Endodermal cell (in vitro differentiated cells): ENCODE measurements around the gene ZSWIM8. TPM values are rescaled to one million over a fixed set of nuclear protein-coding genes. Genes with fewer than 3 reads are reported as not detected.
"Not testable (repeated sequence)": the region's sequence is repeated elsewhere in the genome, so short reads cannot be mapped to it uniquely, and the experiment has no call there.

Source experiments
- DNase-seq: peaks from one replicate; pipeline ENCODE4 v3.0.0-alpha.2; 2017
- H3K27ac ChIP-seq: 2 replicates; pipeline ENCODE4 v1.5.1; 2013; ENCODE audit warnings: mild to moderate bottlenecking, low read depth, low read length, moderate library complexity
- H3K27me3 ChIP-seq: 2 replicates; pipeline ENCODE4 v1.6.1; 2013; ENCODE audit warnings: mild to moderate bottlenecking, low read length, moderate library complexity; ENCODE audit not compliant: insufficient read depth, control insufficient read depth, poor library complexity, severe bottlenecking
- H3K36me3 ChIP-seq: 2 replicates; pipeline ENCODE4 v1.7.0; 2013; ENCODE audit warnings: mild to moderate bottlenecking, low read length, moderate library complexity; ENCODE audit not compliant: control insufficient read depth, insufficient read depth
- H3K4me1 ChIP-seq: one replicate; pipeline ENCODE4 v1.7.0; 2013; ENCODE audit warnings: low read length; ENCODE audit not compliant: control insufficient read depth, insufficient read depth
- H3K4me3 ChIP-seq: 2 replicates; pipeline ENCODE4 v1.5.1; 2013; ENCODE audit warnings: mild to moderate bottlenecking, low read length, moderate library complexity
- H3K9ac ChIP-seq: 2 replicates; pipeline ENCODE4 v1.6.1; 2013; ENCODE audit warnings: mild to moderate bottlenecking, low read length, moderate library complexity; ENCODE audit not compliant: poor library complexity, severe bottlenecking; ENCODE audit errors: extremely low read depth
- H3K9me3 ChIP-seq: 2 replicates; pipeline ENCODE4 v1.6.1; 2013; ENCODE audit warnings: mild to moderate bottlenecking, low read length, moderate library complexity; ENCODE audit not compliant: control insufficient read depth
- H3K27ac Mint-ChIP-seq: 2 replicates; pipeline ENCODE4 v1.8.0; 2020; ENCODE audit warnings: mixed read lengths
- H3K27me3 Mint-ChIP-seq: 2 replicates; pipeline ENCODE4 v1.8.0; 2021; ENCODE audit warnings: mild to moderate bottlenecking, mixed read lengths; ENCODE audit not compliant: insufficient read depth
- H3K36me3 Mint-ChIP-seq: 2 replicates; pipeline ENCODE4 v1.8.0; 2020; ENCODE audit warnings: low read depth, mixed read lengths
- H3K4me1 Mint-ChIP-seq: 2 replicates; pipeline ENCODE4 v1.8.0; 2020; ENCODE audit warnings: mixed read lengths
- H3K4me3 Mint-ChIP-seq: 2 replicates; pipeline ENCODE4 v1.8.0; 2020; ENCODE audit warnings: mild to moderate bottlenecking, moderate library complexity, mixed read lengths
- H3K9me3 Mint-ChIP-seq: 2 replicates; pipeline ENCODE4 v1.8.0; 2020; ENCODE audit warnings: mild to moderate bottlenecking, mixed read lengths
- CTCF ChIP-seq: fragments of 200-600 bp; sonication (generic); conservative IDR thresholded peaks from 2 replicates; pipeline ENCODE4 v1.5.0; 2021; ENCODE audit warnings: antibody characterized with exemption, mild to moderate bottlenecking
- WGBS, 2 experiments: methylation state at CpG; one replicate each; pipeline versions ENCODE4 v1.1.5 to v1.1.7; 2013; ENCODE audit warnings: missing lambda C conversion rate in 2 of 2, mixed read lengths in 1 of 2; ENCODE audit not compliant: insufficient coverage in 1 of 2, insufficient read length in 1 of 2; 5-methylcytosine and 5-hydroxymethylcytosine counted together
- total RNA-seq, 2 donors: library from RNA; stranded (reverse); fragmentation: NEBNext Ultra II Directional in 1 of 2; extraction: Animal tissue kit (Norgen Biotek cat#: 25700) in 1 of 2; gene quantifications; 2 replicates in 1 of 2; 3 replicates in 1 of 2; pipeline ENCODE4 v1.2.1, GENCODE V29; 2021

The ZSWIM8 gene
- total RNA-seq, 2 donors from 2014 or later, result 75.9 to 79.8 TPM

GRCh38 chr10:73827346-73828089, 42.1 kb downstream of the ZSWIM8 start:
- no peak overlapping the region for H3K27ac Mint-ChIP-seq

GRCh38 chr10:73828161-73828560, 42.8 kb downstream of the ZSWIM8 start:
- Mint-ChIP-seq H3K27me3 (peaks cover 46% of the 10 kb centered on the region), H3K27ac (no peak overlapping the region), H3K36me3 (peaks cover 27% of the 10 kb centered on the region), H3K4me3 (no peak overlapping the region), H3K9me3 (no peaks in the 10 kb centered on the region), H3K4me1 (peaks cover 14% of the 10 kb centered on the region)
- no peak overlapping the region for H3K9ac ChIP-seq
- H3K4me3 ChIP-seq, result no peak overlapping the region
- 96 to 100% methylated on average over 2 to 6 of the region's 6 CpGs for WGBS, 2 experiments
- H3K27me3 ChIP-seq, result peaks cover 14% of the 10 kb centered on the region
- no peak overlapping the region for H3K27ac ChIP-seq
- H3K9me3 ChIP-seq, result no peaks in the 10 kb centered on the region
- TF ChIP-seq CTCF, result no peak
- DNase-seq, result no peak
- no peaks in the 10 kb centered on the region for H3K4me1 ChIP-seq
- peaks cover 16% of the 10 kb centered on the region for H3K36me3 ChIP-seq

More at GRCh38 chr10:73827346-73828089, 42.1 kb downstream of the ZSWIM8 start:
- Histone ChIP-seq H3K27me3 (peaks cover 15% of the 10 kb centered on the region), H3K4me1 (no peaks in the 10 kb centered on the region), H3K9me3 (no peaks in the 10 kb centered on the region), H3K27ac (no peak overlapping the region), H3K36me3 (peaks cover 12% of the 10 kb centered on the region), H3K9ac (no peak overlapping the region), H3K4me3 (no peak overlapping the region)
- peaks cover 28% of the 10 kb centered on the region for H3K36me3 Mint-ChIP-seq
- H3K27me3 Mint-ChIP-seq, result peaks cover 53% of the 10 kb centered on the region
- peaks cover 14% of the 10 kb centered on the region for H3K4me1 Mint-ChIP-seq
- no peak for DNase-seq
- H3K4me3 Mint-ChIP-seq, result no peak overlapping the region
- H3K9me3 Mint-ChIP-seq, result no peaks in the 10 kb centered on the region
- TF ChIP-seq CTCF, result no peak
- 93 to 97% methylated on average over 14 to 19 of the region's 19 CpGs for WGBS, 2 experiments

- WGBS, 2 experiments, result 91 to 97% methylated on average over 3 to 7 of the region's 7 CpGs
These were observed 43.7 kb downstream of the ZSWIM8 start for GRCh38 chr10:73829090-73829489.

More at GRCh38 chr10:73829090-73829489, 43.7 kb downstream of the ZSWIM8 start:
- peaks cover 27% of the 10 kb centered on the region for H3K36me3 Mint-ChIP-seq
- peaks cover 42% of the 10 kb centered on the region for H3K27me3 Mint-ChIP-seq
- H3K4me1 Mint-ChIP-seq, H3K4me3 ChIP-seq, H3K4me3 Mint-ChIP-seq, H3K27ac ChIP-seq, H3K27ac Mint-ChIP-seq, H3K9me3 Mint-ChIP-seq, H3K9me3 ChIP-seq, H3K9ac ChIP-seq, DNase-seq, H3K4me1 ChIP-seq: not testable (repeated sequence)
- Histone ChIP-seq H3K27me3 (peaks cover 14% of the 10 kb centered on the region), H3K36me3 (peaks cover 18% of the 10 kb centered on the region)
